SK-N-MC (cell line): Measurements from ENCODE around the gene AAMP.

Source experiments
- EZH2 ChIP-seq: fragments of 200-600 bp; sonication (generic); IDR thresholded peaks from one replicate; pipeline ENCODE4 v1.6.1; 2017; ENCODE audit warnings: antibody characterized with exemption
- POLR2AphosphoS5 ChIP-seq: IDR thresholded peaks from 2 replicates; pipeline ENCODE4 v1.6.1; 2012; ENCODE audit warnings: mild to moderate bottlenecking, low read depth, low read length, borderline replicate concordance

DNA sequence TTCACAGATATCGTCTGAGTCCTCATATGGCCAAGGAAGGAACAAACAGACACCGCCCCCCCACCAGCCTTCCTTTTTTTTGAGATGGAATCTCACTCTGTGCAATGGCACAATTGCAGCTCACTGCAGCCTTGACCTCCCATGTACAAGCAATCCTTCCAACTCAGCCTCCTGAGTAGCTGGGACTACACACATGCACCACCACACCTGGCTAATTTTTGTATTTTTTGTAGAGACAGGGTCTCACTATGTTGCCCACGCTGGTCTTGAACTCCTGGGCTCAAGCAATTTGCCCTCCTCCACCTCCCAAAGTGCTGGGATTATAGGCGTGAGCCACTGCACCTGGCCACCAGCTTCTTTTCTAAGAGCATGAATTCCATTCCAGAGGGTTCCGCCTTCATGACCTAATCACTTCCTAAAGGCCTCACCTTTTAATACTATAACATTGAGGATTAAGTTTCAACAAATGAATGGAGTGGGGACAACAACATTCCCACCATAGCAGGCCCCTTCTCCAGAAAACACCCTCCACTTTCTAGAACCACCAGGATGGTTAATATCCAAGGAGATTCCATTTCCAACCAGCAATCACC, 24.6 kb upstream of the AAMP start:
- TF ChIP-seq EZH2 = no peak
- no peak for TF ChIP-seq POLR2AphosphoS5
